Activated naive CD4-positive, alpha-beta T cell treated with anti-CD3 and anti-CD28 coated beads, Interleukin-2, amount 50 U/mL, for 16 hours (primary cell): Measurements from ENCODE around the gene CEMP1.

Experiments used
- DNase-seq: peaks from one replicate; pipeline ENCODE4 v3.0.0-alpha.2; 2020

Gene CEMP1

DNA sequence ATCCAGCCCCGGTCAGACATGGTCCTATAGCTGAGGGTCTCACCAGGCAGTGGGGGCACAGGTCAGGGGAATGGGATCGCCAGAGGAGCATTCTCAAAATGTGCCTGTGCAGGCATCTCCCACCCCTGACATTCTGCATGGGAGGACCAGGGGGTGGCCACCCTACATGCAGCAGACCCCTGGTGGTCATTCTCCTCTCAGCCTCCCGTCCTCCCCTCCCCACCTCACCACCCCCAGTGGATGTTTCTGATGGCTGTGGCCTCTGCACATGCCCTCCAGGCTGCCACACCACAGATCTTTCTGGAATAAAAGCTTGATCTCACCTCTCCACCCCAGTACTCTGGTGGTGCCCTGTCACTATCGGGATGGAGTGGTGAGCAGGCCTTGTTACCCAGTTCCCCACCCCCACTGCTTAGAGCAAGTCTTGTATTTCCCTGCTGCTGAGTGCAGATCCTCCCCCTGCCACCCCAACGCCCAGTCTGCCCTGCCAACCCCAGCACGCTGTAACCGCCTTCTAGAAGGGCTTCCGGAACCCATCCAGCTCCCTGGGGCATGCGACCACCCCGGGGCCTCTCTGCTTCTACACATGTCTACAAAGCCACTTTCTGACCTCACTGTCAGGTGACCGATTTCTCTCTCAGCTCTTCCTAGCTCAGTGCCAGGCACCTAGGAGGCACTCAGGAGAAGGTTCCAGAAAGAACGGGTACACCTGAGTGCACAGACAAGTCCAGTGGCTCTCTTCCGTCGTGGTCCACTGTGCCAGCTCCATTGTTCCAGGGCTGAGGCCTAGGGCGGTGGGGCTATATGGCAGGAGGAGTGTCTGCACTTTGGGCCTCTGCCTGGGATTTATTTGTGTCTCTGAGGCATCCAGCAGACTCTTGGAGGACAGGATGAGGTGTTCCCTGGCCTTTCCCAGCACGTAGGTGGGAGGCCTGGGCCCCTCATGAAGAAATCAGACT, 47.0 kb downstream of the CEMP1 start:
- DNase-seq = no peak

DNA sequence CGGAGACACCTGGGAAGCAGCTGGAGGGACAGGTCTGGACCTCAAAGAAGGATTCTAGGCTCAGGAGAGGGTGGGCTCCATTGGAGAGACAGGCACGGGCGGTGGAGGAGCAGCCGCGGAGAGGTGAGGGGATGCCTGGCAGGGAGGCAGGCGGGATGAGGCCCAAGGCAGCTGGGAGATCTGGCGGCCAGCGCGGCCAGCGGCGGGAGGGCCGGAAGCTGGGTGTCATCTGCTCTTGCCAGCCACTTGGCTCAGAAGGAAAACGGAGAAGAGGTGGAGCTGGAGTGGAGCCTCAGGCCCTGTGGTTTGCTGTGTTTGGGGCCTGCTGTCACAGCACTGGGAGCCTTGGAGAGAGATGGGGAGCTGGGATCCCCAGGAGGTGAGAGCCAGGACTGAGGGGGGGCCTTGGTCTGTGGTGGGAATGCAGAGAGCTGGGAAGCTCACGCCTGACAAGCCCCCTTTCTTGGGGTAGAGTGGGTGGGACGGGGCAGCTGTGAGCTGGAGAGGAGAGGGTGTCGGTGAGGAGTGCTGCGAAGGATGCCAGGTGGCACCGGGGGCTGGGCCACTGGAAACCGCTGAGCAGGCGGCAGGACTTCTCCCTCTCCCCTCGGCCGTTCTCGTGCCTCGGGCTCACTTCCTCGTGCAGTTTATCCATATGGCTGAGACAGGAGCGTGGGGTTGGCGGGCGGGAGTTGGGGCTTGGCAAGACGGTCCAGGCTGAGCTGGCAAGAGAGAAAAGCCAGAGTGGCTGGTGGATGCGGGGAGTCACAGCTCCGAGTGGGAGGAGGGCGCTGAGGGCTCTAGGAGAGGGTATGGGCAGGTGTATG, 48.3 kb downstream of the CEMP1 start:
- no peak for DNase-seq

DNA sequence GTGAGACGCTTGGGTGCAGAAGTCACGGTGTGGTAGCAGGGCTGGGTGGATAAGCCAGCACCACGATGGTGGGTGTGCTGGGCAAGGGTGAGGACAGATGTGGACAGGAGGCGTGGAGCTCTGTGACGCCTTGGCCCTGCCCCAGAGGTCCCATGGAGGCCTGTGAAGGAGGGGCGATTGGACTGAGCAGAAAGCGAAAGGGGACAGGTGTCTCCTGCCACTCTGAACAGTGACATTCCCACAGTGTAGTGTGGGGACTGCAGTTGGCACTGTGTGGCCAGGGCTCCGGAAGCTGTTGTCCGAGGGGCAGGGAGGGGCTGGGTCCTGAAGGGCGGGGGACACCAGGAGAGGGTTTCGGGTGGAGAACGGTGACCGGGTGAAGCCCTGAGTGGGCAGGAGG, 49.0 kb downstream of the CEMP1 start:
- no peak for DNase-seq

DNA sequence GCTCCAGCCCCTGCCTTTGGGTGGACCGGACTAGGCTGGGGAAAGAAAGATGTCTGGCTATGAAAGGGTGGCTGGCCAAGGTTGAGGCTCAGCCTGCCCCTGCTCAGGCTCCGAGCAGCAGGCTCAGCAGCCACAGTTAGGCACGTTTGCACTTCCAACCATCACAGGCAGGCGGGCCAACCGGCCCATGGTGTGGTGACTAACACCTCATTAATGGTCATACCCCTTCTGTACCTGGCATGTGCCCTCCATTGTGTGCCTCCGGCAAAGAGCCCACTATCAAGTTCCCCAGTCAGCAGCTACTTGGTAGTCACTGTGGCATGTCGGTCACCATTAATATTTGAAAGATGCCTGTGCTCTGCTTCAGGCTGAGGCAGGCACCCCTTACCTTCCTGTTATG, 49.5 kb downstream of the CEMP1 start:
- DNase-seq = no peak

DNA sequence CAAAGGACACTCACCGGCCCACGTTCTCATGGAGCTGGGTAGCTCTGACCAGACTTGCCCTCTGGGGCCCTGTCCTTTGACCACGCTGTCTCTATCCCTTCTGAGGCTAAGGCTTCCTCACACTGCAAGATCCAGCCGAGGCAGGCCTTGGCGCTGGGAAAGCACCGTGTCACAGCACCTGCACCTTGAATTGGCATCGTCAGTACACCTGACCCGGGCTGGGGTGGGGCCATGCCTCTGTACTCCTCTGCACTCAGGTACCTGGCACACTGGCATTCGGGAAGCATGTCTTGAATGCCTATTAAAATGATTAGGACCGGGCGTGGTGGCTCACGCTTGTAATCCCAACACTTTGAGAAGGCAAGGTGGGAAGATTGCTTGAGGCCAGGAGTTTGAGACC, 50.3 kb downstream of the CEMP1 start:
- DNase-seq = no peak
